Peyer's patch (tissue), 4 donors: ENCODE measurements around the gene CSF3R. TPM values are rescaled to one million over a fixed set of nuclear protein-coding genes. Genes with fewer than 3 reads are reported as not detected.
"Not testable (repeated sequence)": the region's sequence is repeated elsewhere in the genome, so short reads cannot be mapped to it uniquely, and the experiment has no call there.

ENCODE experiments used
- DNase-seq, 3 donors: peaks; one replicate each; pipeline ENCODE4 v3.0.0-alpha.2; 2017 to 2019
- H3K27ac ChIP-seq, 4 donors: fragments of 200-600 bp; sonication (generic); one replicate each; pipeline ENCODE4 v1.5.1; 2016 to 2019
- H3K27me3 ChIP-seq, 2 donors: fragments of 200-600 bp; sonication (generic); one replicate each; pipeline ENCODE4 v1.5.1; 2019
- H3K36me3 ChIP-seq, 3 donors: fragments of 200-600 bp; sonication (generic); one replicate each; pipeline ENCODE4 v1.5.1; 2016 to 2019
- H3K4me1 ChIP-seq, 4 donors: fragments of 200-600 bp; sonication (generic); one replicate each; pipeline ENCODE4 v1.5.1; 2016 to 2019
- H3K4me3 ChIP-seq, 4 donors: fragments of 200-600 bp; sonication (generic); 1 replicate in 3 of 4; 2 replicates in 1 of 4; pipeline ENCODE4 v1.5.1; 2016 to 2019; ENCODE audit warnings: mild to moderate bottlenecking in 1 of 4
- H3K9me3 ChIP-seq, 4 donors: fragments of 200-600 bp; sonication (generic); one replicate each; pipeline ENCODE4 v1.5.1; 2016 to 2019; ENCODE audit warnings: mild to moderate bottlenecking in 1 of 4
- POLR2A ChIP-seq, 2 donors: fragments of 450-650 bp; IDR thresholded peaks; one replicate each; pipeline ENCODE4 v1.5.1; 2017; ENCODE audit warnings: antibody characterized with exemption in 2 of 2, mild to moderate bottlenecking in 2 of 2, moderate library complexity in 2 of 2
- total RNA-seq, 4 donors: library from RNA; depleted of rRNA; stranded (reverse); fragments of >200 nt; gene quantifications; one replicate each; pipeline ENCODE4 v1.1.0, GENCODE V29; 2016
- TF ChIP-seq, protein P1 (sequence below), 6 experiments: fragments of 450-650 bp in 4 of 6; fragments of 200-600 bp in 2 of 6; sonication (generic) in 1 of 6; IDR thresholded peaks; one replicate each; pipeline ENCODE4 v1.5.1; 2017 to 2019; ENCODE audit warnings: antibody characterized with exemption in 6 of 6, mild to moderate bottlenecking in 3 of 6, moderate library complexity in 1 of 6

CSF3R gene
- total RNA-seq, 4 donors from 2014 or later, result 1.6 to 41.3 (median 4.2) TPM

DNA sequence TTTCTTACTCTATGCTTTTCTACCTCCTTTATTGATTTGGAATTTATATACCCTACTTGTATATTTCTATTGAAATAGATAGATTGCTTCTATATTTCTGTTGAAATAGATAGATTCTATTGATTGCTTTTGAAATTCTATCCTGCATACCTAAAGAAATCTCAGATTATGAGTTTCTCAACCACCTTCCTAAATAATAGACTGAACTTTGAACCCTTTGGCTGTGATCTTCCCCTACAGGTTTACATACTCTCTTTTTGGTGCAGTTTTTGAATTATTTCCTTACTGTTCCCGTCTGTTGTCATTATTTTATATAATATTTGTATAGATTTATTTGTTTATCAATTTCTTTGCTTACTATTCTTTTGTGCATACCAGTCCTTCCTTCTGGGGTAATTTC, 20.4 kb upstream of the CSF3R start:
- no peak overlapping the region for H3K4me3 ChIP-seq
- TF ChIP-seq, protein P1, sequence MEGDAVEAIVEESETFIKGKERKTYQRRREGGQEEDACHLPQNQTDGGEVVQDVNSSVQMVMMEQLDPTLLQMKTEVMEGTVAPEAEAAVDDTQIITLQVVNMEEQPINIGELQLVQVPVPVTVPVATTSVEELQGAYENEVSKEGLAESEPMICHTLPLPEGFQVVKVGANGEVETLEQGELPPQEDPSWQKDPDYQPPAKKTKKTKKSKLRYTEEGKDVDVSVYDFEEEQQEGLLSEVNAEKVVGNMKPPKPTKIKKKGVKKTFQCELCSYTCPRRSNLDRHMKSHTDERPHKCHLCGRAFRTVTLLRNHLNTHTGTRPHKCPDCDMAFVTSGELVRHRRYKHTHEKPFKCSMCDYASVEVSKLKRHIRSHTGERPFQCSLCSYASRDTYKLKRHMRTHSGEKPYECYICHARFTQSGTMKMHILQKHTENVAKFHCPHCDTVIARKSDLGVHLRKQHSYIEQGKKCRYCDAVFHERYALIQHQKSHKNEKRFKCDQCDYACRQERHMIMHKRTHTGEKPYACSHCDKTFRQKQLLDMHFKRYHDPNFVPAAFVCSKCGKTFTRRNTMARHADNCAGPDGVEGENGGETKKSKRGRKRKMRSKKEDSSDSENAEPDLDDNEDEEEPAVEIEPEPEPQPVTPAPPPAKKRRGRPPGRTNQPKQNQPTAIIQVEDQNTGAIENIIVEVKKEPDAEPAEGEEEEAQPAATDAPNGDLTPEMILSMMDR (IDR thresholded peaks at IDR 0.05), result no peak
- no peak for TF ChIP-seq POLR2A (IDR thresholded peaks at IDR 0.05)
- H3K27me3 ChIP-seq, result no peaks in the 10 kb centered on the region
- H3K36me3 ChIP-seq, result no peaks in the 10 kb centered on the region
- no peak for DNase-seq
- H3K9me3 ChIP-seq, result no peaks in the 10 kb centered on the region
- H3K4me1 ChIP-seq, result no peaks in the 10 kb centered on the region
- no peak overlapping the region for H3K27ac ChIP-seq

DNA sequence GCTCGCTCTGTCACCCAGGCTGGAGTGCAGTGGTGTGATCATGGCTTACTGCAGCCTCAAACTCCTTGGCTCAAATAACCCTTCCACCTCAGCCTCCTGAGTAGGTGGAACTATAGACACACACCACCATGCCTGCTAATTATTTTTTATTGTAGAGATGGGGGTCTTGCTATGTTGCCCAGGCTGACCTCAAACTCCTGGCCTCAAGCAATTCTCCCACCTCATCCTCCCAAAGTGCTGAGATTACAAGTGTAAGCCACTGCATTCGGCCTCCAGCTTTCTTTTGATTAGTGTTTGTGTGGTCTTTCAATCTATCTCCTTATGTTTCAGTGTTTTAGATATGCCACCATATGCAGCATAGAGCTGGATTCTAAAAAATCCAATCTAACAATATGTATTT, 19.9 kb upstream of the CSF3R start:
- no peak for DNase-seq

DNA sequence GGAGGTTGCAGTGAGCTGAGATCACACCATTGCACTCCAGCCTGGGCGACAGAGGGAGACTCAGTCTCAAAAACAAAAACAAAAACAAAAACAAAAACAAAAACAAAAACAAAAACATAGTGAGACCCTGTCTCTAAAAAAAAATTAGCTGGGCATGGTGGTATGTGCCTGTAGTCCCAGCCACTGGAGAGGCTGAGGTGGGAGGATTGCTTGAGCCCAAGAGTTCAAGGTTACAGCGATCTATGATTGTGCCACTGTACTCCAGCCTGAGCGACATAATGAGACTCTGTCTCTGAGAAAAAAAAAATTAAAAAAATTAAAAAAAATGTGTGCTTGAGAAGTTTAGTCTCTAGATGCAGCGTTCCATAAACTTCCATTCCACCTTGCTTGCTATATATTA, 19.2 kb upstream of the CSF3R start:
- H3K9me3 ChIP-seq, H3K4me1 ChIP-seq, H3K27ac ChIP-seq, DNase-seq, H3K27me3 ChIP-seq, H3K36me3 ChIP-seq, H3K4me3 ChIP-seq: not testable (repeated sequence)

More for the DNA sequence above, 19.9 kb upstream of the CSF3R start:
- no peak overlapping the region for H3K27ac ChIP-seq
- no peaks in the 10 kb centered on the region for H3K9me3 ChIP-seq
- H3K4me3 ChIP-seq, result no peak overlapping the region
- no peaks in the 10 kb centered on the region for H3K36me3 ChIP-seq
- TF ChIP-seq, protein P1 (IDR thresholded peaks at IDR 0.05), result no peak
- TF ChIP-seq POLR2A (IDR thresholded peaks at IDR 0.05), result no peak
- H3K4me1 ChIP-seq, result no peaks in the 10 kb centered on the region
- no peaks in the 10 kb centered on the region for H3K27me3 ChIP-seq

DNA sequence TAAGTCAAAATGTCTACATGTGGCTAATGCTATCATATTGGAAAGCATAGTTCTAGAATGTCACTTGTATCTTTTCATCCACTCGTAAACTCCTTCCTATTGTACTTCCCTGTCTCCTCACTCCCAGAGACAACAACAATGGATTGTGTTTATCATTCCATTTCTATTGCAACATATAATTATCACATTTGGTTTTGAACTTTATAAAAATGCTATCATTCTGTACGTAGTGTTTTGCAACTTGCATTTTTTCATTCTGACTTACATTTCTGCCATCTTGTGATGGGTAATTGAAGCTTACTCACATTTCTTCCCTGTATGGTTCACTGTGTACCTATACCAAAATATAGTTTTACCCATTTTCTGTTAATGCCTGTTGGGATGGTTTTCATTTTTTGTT, 14.5 kb upstream of the CSF3R start:
- H3K36me3 ChIP-seq, result no peaks in the 10 kb centered on the region
- no peak for DNase-seq
- H3K9me3 ChIP-seq, result no peaks in the 10 kb centered on the region
- no peak for TF ChIP-seq POLR2A (IDR thresholded peaks at IDR 0.05)
- H3K4me3 ChIP-seq, result no peak overlapping the region
- H3K27ac ChIP-seq, result no peak overlapping the region
- H3K4me1 ChIP-seq, result no peaks in the 10 kb centered on the region
- no peaks in the 10 kb centered on the region for H3K27me3 ChIP-seq

DNA sequence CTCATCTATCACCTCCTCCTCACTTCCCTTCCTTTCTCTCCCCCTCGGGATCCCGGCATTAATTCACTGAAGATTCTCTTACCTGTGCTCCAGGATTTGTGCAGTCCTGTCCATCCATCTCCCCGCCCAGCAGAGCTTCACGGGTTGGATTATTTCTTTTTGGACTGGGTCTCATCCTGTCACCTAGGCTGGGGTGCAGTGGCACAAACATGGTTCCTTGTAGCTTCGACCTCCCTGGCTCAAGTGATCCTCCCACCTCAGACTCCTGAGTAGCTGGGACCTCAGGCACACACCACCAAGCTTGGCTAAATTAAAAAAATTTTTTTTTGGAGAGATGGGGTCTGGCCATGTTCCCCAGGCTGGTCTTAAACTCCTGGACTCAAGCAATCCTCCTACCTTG, 12.3 kb upstream of the CSF3R start:
- Histone ChIP-seq H3K9me3 (no peaks in the 10 kb centered on the region), H3K4me3 (no peak overlapping the region), H3K36me3 (no peaks in the 10 kb centered on the region), H3K27ac (no peak overlapping the region), H3K4me1 (no peaks in the 10 kb centered on the region), H3K27me3 (no peaks in the 10 kb centered on the region)
- no peak for DNase-seq
- TF ChIP-seq, protein P1 (IDR thresholded peaks at IDR 0.05), result no peak
- no peak for TF ChIP-seq POLR2A (IDR thresholded peaks at IDR 0.05)

DNA sequence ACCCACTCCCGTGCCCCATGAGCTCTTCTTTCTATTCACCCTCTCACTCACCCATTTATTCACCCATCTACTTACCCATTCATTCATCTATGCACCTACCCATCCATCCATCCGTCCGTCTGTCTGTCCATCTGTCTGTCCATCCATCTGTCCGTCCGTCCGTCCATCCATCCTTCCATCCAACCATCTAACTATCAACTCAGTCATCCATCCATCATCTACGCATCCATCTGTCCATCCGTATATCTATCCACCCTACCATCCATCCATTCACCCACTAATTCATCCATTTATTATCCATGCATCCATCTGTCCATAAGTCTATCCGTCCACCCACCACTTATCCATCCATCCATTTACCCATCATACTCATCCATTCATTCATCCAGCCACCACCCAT, 10.8 kb upstream of the CSF3R start:
- TF ChIP-seq, protein P1 (IDR thresholded peaks at IDR 0.05), result no peak
- TF ChIP-seq POLR2A (IDR thresholded peaks at IDR 0.05), result no peak
- DNase-seq, result no peak
- no peaks in the 10 kb centered on the region for H3K36me3 ChIP-seq
- H3K9me3 ChIP-seq, result no peaks in the 10 kb centered on the region
- H3K27me3 ChIP-seq, result no peaks in the 10 kb centered on the region
- H3K4me3 ChIP-seq, result no peak overlapping the region
- H3K4me1 ChIP-seq, result no peaks in the 10 kb centered on the region
- H3K27ac ChIP-seq, result no peak overlapping the region

DNA sequence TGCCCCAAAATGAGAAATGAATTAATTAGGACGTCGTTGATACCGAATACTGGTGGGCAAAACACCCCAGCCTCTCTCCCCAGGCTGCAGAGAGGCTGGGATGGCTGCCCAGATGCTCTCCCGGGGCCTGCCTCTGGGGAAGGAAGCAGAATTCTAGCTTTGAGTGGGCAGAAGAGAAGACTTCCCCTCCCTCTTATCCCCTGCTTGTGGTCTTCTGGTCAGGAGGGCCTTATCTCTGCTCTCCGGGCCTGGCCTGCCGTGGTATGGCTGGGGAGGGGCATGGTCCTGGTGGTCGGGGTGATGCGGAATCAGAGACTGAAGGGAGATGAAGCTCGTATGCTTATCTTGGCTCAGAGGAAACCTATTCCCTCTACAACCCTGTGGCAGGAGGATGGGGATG, 9.8 kb upstream of the CSF3R start:
- H3K4me1 ChIP-seq, result no peaks in the 10 kb centered on the region
- H3K4me3 ChIP-seq, result no peak overlapping the region
- no peaks in the 10 kb centered on the region for H3K36me3 ChIP-seq
- no peaks in the 10 kb centered on the region for H3K9me3 ChIP-seq
- TF ChIP-seq, protein P1 (IDR thresholded peaks at IDR 0.05), result no peak
- TF ChIP-seq POLR2A (IDR thresholded peaks at IDR 0.05), result no peak
- no peak overlapping the region for H3K27ac ChIP-seq
- H3K27me3 ChIP-seq, result no peaks in the 10 kb centered on the region
- no peak for DNase-seq

DNA sequence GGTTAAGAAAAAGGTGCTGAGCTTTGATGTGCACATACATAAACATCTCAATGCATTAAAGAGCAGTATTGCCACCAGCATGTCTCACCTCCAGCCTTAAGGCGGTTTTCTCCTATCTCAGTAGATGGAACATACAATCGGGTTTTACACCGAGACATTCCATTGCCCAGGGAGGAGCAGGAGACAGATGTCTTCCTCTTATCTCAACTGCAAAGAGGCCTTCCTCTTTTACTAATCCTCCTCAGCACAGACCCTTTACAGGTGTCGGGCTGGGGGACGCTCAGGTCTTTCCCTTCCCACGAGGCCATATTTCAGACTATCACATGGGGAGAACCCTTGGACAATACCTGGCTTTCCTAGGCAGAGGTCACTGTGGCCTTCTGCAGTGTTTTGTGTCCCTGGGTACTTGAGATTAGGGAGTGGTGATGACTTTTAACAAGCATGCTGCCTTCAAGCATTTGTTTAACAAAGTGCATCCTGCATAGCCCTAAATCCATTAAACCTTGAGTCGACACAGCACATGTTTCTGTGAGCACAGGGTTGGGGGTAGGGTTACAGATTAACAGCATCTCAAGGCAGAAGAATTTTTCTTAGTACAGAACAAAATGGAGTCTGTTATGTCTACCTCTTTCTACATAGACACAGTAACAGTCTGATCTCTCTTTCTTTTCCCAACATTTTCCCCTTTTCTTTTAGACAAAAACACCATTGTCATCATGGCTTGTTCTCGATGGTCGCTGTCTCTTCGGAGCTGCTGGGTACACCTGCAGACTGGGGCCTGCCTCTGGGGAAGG, 6.7 kb upstream of the CSF3R start:
- not testable (repeated sequence) for H3K27ac ChIP-seq, H3K4me3 ChIP-seq, H3K4me1 ChIP-seq, DNase-seq, H3K36me3 ChIP-seq, H3K27me3 ChIP-seq, H3K9me3 ChIP-seq
